Stomach (tissue), 9 donors: ENCODE results near the gene TMEM179. TPM values are rescaled to one million over a fixed set of nuclear protein-coding genes. Genes with fewer than 3 reads are reported as not detected.

Experiments used
- DNase-seq, 2 donors: peaks; one replicate each; pipeline versions ENCODE4 v3.0.0 to v3.0.0-alpha.2; 2013 to 2019
- H3K27ac ChIP-seq, 5 donors: fragments of 200-600 bp in 4 of 5; sonication (generic) in 4 of 5; one replicate each; pipeline ENCODE4 v1.5.1; 2013 to 2019; ENCODE audit warnings: mild to moderate bottlenecking in 1 of 5, moderate library complexity in 1 of 5
- H3K27me3 ChIP-seq, 3 donors: fragments of 200-600 bp; sonication (generic); one replicate each; pipeline ENCODE4 v1.5.1; 2017 to 2019; ENCODE audit warnings: mixed run types in 1 of 3
- H3K36me3 ChIP-seq, 4 donors: fragments of 200-600 bp; sonication (generic); 1 replicate in 3 of 4; 2 replicates in 1 of 4; pipeline ENCODE4 v1.5.1; 2016 to 2019
- H3K4me1 ChIP-seq, 4 donors: fragments of 200-600 bp; sonication (generic); one replicate each; pipeline ENCODE4 v1.5.1; 2016 to 2019
- H3K4me3 ChIP-seq, 4 donors: fragments of 200-600 bp; sonication (generic) in 3 of 4; one replicate each; pipeline ENCODE4 v1.5.1; 2016 to 2019; ENCODE audit warnings: mild to moderate bottlenecking in 1 of 4
- H3K9me3 ChIP-seq, 4 donors: fragments of 200-600 bp; sonication (generic); one replicate each; pipeline ENCODE4 v1.5.1; 2016 to 2019
- CTCF ChIP-seq, 7 experiments: fragments of 450-650 bp in 4 of 7; fragments of 200-600 bp in 3 of 7; sonication (generic) in 3 of 7; IDR thresholded peaks; one replicate each; pipeline ENCODE4 v1.5.1; 2016 to 2019; ENCODE audit warnings: antibody characterized with exemption in 7 of 7, control low read depth in 2 of 7, mild to moderate bottlenecking in 1 of 7
- EP300 ChIP-seq: sonication (generic); formaldehyde crosslinking; IDR thresholded peaks from one replicate; pipeline ENCODE4 v1.6.1; 2017; ENCODE audit warnings: antibody characterized with exemption
- POLR2A ChIP-seq, 4 donors: fragments of 450-650 bp; IDR thresholded peaks; one replicate each; pipeline ENCODE4 v1.6.1; 2016; ENCODE audit warnings: antibody characterized with exemption in 4 of 4, control low read depth in 2 of 4, mild to moderate bottlenecking in 1 of 4, moderate library complexity in 1 of 4
- POLR2AphosphoS5 ChIP-seq, 3 donors: sonication (generic); formaldehyde crosslinking; IDR thresholded peaks; one replicate each; pipeline ENCODE4 v1.6.1; 2016; ENCODE audit warnings: antibody characterized with exemption in 3 of 3
- WGBS, 5 donors: extraction: QIAGEN DNeasy Blood & Tissue Kit in 3 of 5; methylation state at CpG; one replicate each; pipeline versions ENCODE4 v1.1.5 to v1.1.7; 2013 to 2018; 5-methylcytosine and 5-hydroxymethylcytosine counted together
- intact Hi-C: fragments of 100-400 bp; cut with DNase I; formaldehyde crosslinking; loops from one replicate; pipeline ENCODE4 v1.15.1; 2023; ENCODE audit warnings: low total_unique reads
- polyA plus RNA-seq, 3 donors: library from polyadenylated mRNA; stranded (reverse); fragments of 200-250 nt; gene quantifications; one replicate each; pipeline ENCODE4 v1.2.3, GENCODE V29; 2013
- total RNA-seq, 5 donors: library from RNA; depleted of rRNA; stranded (reverse); fragments of >200 nt; gene quantifications; one replicate each; pipeline versions ENCODE4 v1.1.0 to v1.2.3, GENCODE V29; 2014 to 2016
- donor health status: healthy with polysubstance abuse.
- donor health status: Bipolar disorder and iron deficiency.
- donor health status: healthy.

TMEM179 gene
- total and polyA plus RNA-seq, 8 donors: 0.58 to 4.6 (median 0.92) TPM; not detected in 3

DNA sequence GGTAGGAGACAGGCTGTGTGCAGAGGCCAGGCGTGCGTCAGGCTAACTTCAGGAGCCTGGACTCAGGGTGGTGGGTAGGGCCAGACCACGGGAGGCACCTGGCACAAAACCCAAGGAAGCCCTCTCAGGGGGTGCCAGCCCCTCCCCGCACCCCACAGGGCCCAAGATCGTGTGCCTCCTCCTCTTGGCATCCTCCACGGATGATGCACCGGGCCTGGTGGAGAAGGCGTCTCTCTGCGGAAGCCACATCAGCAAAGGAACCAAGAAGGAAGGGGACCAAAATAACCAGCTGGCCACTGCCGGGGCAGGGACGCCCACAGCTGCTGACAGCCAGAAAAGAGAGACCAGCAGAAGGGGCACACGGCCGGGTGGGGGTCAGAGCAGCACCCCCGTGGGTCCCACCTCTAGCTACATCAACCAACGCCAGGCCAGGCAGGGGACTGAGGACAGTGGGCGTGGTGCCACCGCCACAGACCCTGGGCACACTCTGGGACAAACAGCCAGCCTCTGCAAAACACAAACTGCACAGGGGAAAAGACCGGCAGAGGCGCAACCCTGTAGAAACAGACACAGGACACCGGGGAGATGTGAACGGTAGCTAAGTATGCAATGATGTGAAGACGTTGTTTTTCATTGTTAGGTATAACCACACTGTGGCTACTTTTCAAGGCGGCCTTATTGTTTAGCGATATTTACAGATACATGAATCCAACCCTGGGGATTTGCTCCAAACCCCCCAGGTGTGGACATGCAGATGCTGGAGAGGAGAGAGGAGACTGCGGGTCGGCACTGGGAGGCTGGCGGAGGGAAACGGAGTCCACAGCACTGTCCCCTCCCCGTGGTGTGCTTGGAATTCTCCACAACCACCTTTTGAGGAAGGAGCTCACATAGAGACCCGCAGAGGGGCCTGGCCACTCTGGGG is 51.1 kb downstream of the TMEM179 start:
- WGBS, 5 donors: 72 to 82% (median 80%) methylated on average over 23 to 30 of the region's 30 CpGs
- no peak overlapping the region for H3K27ac ChIP-seq
- no peak for TF ChIP-seq POLR2AphosphoS5 (IDR thresholded peaks at IDR 0.05)
- no peak for TF ChIP-seq CTCF (IDR thresholded peaks at IDR 0.05)
- no peak for TF ChIP-seq POLR2A (IDR thresholded peaks at IDR 0.05)
- no peak for TF ChIP-seq EP300
- H3K4me3 ChIP-seq: no peak overlapping the region
- no peaks in the 10 kb centered on the region for H3K9me3 ChIP-seq
- intact Hi-C loops: no loop called here
- peaks cover 0 to 82% (median 5%) of the 10 kb centered on the region in 3 donors for H3K27me3 ChIP-seq
- no peaks in the 10 kb centered on the region for H3K4me1 ChIP-seq
- no peak for DNase-seq
- H3K36me3 ChIP-seq: no peaks in the 10 kb centered on the region

DNA sequence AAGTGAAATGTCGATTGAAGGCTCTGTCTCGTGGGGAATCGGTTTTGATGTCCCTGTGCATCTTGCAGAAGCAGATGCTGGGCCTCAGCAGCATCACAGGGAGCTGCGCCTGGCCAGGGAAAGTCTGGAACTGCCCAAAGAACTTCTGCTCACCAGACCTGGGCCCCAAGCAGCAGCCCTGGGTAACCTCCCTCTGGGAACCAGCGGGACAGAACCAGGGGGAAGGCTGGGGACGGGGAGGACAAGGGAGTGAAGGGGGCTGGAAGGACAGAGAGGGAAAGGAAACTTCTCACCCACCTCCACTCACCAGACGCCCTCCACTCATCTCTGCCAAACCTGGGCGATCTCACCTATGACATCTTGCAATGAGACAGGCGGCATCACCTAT is 51.8 kb downstream of the TMEM179 start:
- DNase-seq: no peak
- intact Hi-C loops: no loop called here
- Histone ChIP-seq H3K27ac (no peak overlapping the region), H3K27me3 (peaks cover 0 to 89% (median 8%) of the 10 kb centered on the region in 3 donors), H3K36me3 (no peaks in the 10 kb centered on the region), H3K9me3 (no peaks in the 10 kb centered on the region), H3K4me1 (no peaks in the 10 kb centered on the region), H3K4me3 (no peak overlapping the region)
- WGBS, 5 donors: 76 to 87% (median 81%) methylated on average over 8 to 9 of the region's 9 CpGs
- TF ChIP-seq POLR2A (IDR thresholded peaks at IDR 0.05) (no peak), POLR2AphosphoS5 (IDR thresholded peaks at IDR 0.05) (no peak), CTCF (IDR thresholded peaks at IDR 0.05) (no peak), EP300 (no peak)

DNA sequence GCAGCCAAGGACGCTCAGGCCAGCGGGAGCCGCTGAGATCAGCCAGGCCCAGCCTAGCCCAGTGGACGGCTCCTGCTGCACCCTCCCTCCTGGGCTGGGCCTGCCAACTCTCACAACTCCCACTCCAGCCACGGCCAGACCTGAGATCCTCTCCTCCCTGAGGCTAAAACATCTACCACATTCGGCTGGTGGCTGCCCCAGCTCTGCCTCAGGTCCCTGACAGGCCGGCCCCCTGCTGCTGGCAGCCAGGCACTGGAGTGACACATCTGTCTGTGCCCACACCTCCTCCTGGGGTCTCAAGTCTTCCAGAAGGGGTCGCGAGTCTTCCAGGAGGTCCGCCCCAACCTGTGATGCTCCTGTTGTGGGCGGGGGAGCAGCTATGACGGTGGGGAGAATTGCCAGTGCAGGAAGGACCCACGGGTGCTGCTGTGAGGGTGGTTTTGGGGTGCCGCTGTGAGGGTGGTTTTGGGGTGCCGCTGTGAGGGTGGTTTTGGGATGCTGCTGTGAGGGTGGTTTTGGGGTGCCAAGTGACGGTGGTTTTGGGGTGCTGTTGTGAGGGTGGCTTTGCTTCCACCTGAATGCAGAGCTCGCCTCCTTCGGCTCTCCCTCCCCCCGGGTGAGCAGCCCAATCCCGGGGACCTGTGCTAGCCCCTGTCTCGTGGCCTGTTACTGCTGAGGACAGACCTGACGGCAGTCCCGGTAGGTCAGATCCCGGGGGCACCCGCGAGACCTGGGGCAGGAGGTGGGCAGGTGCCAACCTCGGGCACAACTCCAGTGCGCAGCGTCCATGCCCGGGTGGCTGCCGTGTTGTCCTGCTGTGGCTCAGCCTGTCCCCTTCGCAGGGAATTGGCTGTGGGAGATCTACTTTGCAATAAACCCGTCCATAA is 52.5 kb downstream of the TMEM179 start:
- no peak overlapping the region for H3K4me3 ChIP-seq
- no peaks in the 10 kb centered on the region for H3K36me3 ChIP-seq
- no peaks in the 10 kb centered on the region for H3K9me3 ChIP-seq
- TF ChIP-seq CTCF (IDR thresholded peaks at IDR 0.05) (no peak), POLR2AphosphoS5 (IDR thresholded peaks at IDR 0.05) (no peak), EP300 (no peak), POLR2A (IDR thresholded peaks at IDR 0.05) (no peak)
- WGBS, 5 donors: 81 to 83% (median 83%) methylated on average over 13 to 33 of the region's 33 CpGs
- intact Hi-C loops: no loop called here
- H3K27me3 ChIP-seq: peaks cover 0 to 90% (median 12%) of the 10 kb centered on the region in 3 donors
- H3K4me1 ChIP-seq: no peaks in the 10 kb centered on the region
- DNase-seq: peak in 1 of 2 donors; percentile 5
- H3K27ac ChIP-seq: no peak overlapping the region
